GM21529 (cell line): Measurements from ENCODE around the gene MUC5AC.
"Not testable (repeated sequence)": the region's sequence is repeated elsewhere in the genome, so short reads cannot be mapped to it uniquely, and the experiment has no call there.

Experiments
- ATAC-seq: cut with Tn5 transposase; IDR thresholded peaks from one replicate; pipeline ENCODE4 v1.9.1; 2021; ENCODE audit not compliant: unreplicated experiment

The MUC5AC gene

GRCh38 chr11:1234771-1235305, 77.1 kb downstream of the MUC5AC start:
- no peak for ATAC-seq

GRCh38 chr11:1235306-1235900, 77.7 kb downstream of the MUC5AC start:
- no peak for ATAC-seq

GRCh38 chr11:1235901-1236315, 78.2 kb downstream of the MUC5AC start:
- ATAC-seq = no peak

GRCh38 chr11:1236316-1237127, 78.8 kb downstream of the MUC5AC start:
- no peak for ATAC-seq

- ATAC-seq = no peak
These were observed 79.4 kb downstream of the MUC5AC start for GRCh38 chr11:1237128-1237580.

- no peak for ATAC-seq
These were observed 80.1 kb downstream of the MUC5AC start for GRCh38 chr11:1237851-1238250.

- no peak for ATAC-seq
These were observed 81.2 kb downstream of the MUC5AC start for GRCh38 chr11:1238767-1239595.

GRCh38 chr11:1239596-1240205, 81.9 kb downstream of the MUC5AC start:
- ATAC-seq = no peak

GRCh38 chr11:1240771-1241170, 83.0 kb downstream of the MUC5AC start:
- ATAC-seq = no peak

- no peak for ATAC-seq
These were observed 84.0 kb downstream of the MUC5AC start for GRCh38 chr11:1241706-1242105.

GRCh38 chr11:1242289-1242688, 84.5 kb downstream of the MUC5AC start:
- ATAC-seq = no peak

- not testable (repeated sequence) for ATAC-seq
These were observed 85.0 kb downstream of the MUC5AC start for GRCh38 chr11:1242751-1243150.

GRCh38 chr11:1243521-1243920, 85.8 kb downstream of the MUC5AC start:
- not testable (repeated sequence) for ATAC-seq

GRCh38 chr11:1244557-1244956, 86.8 kb downstream of the MUC5AC start:
- not testable (repeated sequence) for ATAC-seq

- not testable (repeated sequence) for ATAC-seq
These were observed 88.0 kb downstream of the MUC5AC start for GRCh38 chr11:1245717-1246116.

- ATAC-seq = not testable (repeated sequence)
These were observed 88.5 kb downstream of the MUC5AC start for GRCh38 chr11:1246301-1246700.

GRCh38 chr11:1247026-1247425, 89.3 kb downstream of the MUC5AC start:
- ATAC-seq = not testable (repeated sequence)

GRCh38 chr11:1248951-1249350, 91.2 kb downstream of the MUC5AC start:
- ATAC-seq = not testable (repeated sequence)

GRCh38 chr11:1250411-1250810, 92.7 kb downstream of the MUC5AC start:
- not testable (repeated sequence) for ATAC-seq
